GM19025 (cell line): ENCODE data around the gene SLC12A7.

Experiments
- ATAC-seq: cut with Tn5 transposase; IDR thresholded peaks from one replicate; pipeline ENCODE4 v1.9.1; 2021; ENCODE audit warnings: mild to moderate bottlenecking, low read depth, moderate library complexity; ENCODE audit not compliant: unreplicated experiment

SLC12A7 gene

DNA sequence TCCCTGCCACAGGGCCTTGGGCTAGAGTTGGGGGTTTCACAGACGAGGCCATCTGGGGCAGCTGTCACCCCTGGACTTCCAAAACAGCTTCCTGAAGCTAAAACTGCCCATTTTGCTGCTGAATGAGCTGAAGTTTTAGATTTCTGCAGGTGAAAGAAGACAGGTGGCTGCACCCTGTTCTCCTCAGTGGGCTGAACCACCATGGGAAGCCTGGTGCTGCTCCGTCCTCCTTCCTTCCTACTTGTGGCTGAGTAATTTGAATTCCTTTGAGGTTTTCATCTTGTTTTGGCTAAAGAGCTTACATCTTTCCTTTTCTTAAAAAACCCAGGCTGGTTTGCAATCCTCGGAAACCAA, 97.9 kb downstream of the SLC12A7 start:
- ATAC-seq = no peak

DNA sequence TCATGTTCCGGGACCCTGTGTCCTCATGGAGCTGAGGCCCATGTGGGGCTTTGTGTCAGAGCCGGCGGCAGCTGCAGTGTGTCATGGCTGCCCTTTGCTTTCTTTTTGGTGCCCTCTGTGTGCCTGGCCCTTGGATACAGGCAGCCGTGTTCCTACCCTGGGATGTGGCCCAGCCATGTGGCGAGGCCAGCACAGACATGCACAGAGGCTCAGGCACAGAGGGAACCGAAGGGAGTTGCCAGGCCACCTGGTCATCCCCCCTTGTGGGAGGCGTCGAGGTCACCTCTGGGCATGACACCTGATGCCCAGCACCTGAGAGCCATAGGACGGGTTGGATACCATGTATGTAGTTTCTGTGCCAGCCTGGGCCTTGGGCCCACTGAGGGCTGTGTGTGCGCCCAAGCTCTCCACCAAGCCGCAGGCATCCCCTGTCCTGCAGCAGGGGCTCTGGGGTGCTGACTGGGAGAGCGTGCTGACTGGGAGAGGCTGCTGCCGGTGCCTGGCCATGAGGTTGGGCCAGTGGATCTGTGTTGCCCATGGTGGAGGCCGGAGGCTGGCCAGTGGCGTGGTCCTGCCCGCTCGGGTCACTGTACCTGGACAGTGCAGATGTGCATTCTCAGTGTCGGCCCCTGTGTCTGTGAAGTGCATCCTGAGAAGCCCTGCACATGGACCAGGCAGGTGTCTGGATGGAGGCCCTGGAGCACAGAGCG, 98.5 kb downstream of the SLC12A7 start:
- ATAC-seq = no peak

DNA sequence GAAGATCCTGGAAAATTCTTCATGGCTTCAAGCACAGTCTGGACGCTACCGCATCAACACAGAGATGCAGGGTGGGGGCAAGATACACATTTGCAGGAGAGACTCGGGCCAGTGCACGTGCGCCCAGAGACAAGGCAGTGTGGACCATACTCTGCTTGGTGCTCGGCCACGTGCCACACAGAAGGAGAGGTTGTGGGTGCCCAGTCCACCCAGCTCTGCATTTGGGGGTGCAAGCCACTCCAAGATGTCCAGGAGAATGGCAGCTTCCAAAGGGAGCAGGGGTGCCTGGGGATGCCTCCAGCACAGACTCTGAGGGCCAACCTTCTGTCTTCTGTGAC, 99.0 kb downstream of the SLC12A7 start:
- ATAC-seq = no peak

DNA sequence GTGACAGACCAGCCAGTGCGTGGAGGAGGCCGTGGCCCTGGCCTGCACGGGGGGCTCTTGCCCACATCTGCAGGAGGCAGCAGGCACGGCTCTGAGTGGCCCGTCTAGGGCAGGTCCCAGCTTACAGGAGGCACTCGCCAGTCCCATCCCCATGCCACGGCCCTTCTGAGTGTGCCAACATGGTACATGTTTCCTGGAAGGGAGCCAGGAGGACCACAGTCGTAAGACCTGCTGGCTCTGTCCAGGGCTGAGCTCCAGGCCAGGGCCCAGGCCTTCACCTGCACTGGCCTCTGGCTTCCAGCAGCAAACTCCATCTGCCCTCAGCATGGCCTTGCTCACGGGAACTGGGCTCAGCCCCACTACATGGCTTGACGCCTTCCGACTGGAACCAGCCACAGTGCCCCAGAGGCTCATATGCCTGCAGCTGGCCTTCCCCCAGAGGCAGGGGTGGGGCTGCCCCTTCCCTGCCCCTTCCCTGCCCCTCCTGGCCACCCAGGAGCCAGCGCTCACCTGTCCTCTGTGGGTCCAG, 99.5 kb downstream of the SLC12A7 start:
- no peak for ATAC-seq

DNA sequence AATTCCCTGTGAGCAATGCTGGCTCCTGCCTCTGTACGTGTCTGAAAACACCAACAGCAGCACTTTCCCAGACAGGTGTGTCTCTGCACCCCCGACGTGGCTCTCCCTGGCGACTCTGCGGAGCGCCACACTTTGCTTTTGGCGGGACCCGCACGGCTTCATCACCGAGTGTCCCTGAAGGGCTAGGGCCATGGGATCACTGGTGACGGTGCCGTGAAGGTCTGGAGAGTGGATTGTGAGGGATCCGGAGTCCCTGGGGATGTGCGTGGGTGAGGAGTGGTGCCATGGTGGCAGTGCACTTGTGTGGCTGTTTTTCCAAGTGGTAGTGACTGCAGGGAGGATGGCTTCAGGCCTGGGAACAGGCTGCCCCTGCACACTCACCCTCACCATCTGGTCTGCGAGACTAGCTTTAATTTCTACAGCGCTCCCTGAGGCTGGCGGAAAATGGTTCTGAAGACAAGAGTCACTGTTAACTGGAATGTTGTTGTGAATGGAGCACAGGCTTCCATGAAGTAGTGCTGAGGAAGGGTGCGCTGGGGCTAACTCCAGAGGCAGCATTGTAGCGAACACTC, 100.0 kb downstream of the SLC12A7 start:
- no peak for ATAC-seq

DNA sequence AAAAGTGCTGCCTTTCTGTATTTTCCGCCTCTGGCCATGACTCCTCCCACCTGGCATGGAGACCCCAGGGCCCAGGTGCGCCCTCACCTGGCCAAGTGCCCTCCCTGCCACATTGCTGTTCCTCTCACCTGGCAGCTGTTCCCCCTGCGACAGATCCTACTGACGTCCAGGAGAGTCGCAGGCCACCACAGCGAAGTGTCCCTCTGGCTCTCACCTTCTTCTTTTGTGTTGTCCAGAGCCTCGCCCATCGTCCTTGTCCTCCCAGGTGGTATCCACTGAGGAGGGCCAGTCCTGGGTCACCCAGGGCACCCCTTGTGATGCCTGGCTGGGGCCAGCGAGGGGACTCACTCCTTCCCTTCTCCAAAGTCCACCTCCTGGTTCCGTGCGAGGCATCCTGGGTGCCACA, 100.6 kb downstream of the SLC12A7 start:
- no peak for ATAC-seq

DNA sequence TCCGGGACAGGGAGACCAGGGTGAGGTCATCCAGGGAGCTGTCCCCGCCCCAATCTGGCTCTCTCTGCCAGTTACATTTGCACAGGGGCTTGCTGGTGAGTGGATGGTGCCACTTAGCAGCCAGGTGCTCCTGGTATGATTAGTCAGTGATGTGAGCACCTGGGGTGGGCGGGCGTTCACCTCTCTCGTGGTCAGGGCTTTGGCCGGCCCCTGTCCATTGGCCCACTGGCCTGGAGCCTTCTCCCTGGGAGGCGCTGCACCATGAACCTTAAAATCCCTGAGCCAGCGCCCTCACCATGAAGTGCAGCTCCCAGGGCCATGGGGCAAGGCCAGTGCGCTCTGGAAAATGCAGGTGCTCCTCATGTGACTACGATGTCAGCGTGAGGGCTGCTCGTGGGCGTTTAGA, 101.2 kb downstream of the SLC12A7 start:
- ATAC-seq = no peak

DNA sequence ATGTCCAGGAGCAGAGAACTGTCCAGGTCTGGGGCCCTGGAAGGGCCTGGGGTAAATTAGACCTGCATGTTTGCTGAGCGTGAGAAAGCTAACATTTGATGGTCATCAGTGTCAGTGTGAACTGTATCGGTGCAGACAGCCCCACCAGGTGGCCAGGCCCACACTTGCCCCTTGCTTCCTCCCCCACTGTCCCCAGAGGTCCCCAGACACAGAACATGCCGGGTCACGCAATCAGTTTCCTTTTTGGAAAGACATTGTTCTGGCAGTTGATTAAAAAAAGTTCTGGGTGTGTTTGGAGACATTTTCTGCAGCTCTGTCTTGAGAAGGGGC, 101.7 kb downstream of the SLC12A7 start:
- no peak for ATAC-seq

DNA sequence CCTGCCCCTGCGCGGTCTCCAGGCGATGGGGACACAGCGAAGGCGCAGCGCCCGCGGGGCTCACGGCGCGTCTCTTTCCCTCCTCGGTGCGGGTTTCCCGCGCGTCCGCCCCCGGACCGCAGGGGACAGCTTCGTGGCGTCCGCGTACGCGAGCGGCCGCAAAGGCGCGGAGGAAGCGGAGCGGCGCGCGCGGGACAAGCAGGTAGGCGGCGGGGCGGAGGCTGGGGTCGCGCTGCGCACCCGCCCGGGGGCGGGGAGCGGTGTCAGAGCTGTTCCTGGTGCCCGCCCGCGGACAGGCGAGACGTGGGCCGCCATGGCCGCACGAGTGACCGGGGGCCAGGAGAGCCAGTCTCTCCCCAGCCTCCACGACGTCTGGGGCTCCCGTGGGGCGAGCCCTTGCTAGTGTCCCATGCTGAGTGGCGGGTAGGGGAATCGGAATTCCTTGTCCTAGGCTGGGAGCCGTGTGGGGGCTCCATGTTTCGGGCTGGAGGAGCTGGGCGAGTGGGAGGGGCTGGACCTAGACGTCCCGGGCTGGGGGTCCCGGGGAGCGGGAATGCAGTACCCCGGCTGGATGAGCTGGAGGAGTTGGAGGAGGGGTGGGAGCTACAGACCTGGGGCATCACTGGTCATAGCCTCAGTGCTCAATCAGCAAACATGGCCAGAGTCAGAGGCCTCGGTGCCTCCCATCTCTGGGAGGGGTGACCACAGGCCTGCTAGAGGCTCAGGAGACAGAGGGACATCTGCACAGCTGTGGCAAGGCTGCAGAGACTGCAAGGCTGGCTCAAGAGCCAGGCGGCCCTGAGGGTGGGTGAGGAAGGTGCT, 102.3 kb downstream of the SLC12A7 start:
- ATAC-seq = no peak

DNA sequence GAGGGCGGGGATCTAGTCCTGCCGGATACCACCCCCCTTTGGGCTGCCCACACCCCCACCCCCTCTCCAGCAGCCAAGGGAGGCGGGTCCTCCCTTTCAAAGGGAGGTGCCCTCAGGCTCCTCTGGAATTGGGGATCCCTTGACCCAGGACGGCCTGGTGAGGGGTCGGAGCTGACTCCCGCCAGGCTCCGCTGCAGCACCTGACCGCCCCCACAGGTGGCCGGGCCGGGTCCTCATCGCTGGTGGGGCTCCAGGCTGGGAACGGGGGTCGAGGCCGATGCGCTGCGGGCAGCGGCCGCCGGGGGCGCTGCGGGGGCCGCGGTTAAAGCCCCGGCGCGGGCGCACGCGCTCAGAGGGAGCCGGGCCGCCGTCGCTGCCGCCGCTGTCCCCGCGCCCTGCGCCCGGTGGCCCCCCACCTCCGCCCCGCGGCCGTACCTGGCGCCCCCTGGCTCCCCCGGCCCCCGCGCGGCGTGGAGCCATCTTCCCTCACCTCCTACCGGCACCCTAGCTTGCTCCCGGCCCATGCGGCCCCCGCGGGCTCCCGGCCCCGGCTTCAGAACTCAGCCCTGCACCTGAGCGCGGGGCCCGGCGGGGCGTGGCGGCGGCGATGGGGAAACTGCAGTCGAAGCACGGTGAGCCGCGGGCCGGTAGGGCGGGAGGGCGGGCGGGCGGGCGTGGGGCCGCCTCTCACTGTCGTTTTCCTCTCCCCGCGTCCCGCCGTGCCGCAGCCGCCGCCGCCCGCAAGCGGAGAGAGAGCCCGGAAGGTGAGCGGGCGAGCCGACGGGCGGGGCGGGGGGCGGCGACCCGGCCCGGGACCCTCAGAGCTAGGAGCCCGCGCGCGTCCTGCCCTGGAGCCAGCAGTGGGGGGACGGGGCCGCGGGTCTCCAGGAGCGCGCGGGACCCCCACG, 103.2 kb downstream of the SLC12A7 start, which contains the start of gene NKD2:
NKD2 (plus strand) TSS at position 352 of the 908 bp plus-strand sequence; CDS start at position 608, 256 bp downstream.
- no peak for ATAC-seq

DNA sequence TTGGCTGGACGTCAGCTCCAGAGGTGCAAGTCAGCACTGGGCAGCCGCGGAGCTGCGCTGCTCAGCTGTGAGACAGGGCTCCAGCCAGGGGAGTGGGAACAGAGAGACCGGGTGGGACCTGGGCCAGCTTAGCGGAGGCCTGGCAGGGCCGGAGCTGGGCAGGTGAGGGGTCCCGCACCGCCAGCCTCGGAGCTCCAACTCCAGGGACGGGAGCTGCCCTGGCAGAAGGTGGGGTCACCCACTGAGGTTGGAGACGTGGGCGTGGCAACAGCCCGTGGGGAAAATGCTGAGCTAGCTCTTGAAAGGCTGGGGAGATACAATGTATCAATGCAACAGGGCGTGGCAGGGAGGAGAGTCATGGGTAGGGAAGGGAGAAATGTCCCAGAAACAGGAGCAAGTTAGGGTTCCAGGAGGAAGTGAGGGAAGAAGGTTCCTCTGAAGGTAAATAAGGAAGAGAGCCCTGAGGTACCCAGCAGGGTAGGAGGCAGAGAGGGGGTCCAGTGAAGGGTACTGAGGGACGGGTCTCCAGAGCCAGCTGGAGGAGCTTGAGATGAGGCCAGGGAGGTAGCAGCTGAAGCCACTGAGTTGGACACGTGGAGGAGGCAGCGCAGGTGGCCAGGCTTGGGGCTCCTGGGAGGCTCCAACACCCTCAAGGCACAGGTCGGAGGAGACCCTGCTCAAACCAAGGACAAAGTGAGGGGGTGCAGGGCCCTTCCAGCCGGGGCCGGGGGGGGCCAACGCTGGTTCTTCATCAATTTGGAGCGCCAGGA, 104.0 kb downstream of the SLC12A7 start:
- no peak for ATAC-seq

DNA sequence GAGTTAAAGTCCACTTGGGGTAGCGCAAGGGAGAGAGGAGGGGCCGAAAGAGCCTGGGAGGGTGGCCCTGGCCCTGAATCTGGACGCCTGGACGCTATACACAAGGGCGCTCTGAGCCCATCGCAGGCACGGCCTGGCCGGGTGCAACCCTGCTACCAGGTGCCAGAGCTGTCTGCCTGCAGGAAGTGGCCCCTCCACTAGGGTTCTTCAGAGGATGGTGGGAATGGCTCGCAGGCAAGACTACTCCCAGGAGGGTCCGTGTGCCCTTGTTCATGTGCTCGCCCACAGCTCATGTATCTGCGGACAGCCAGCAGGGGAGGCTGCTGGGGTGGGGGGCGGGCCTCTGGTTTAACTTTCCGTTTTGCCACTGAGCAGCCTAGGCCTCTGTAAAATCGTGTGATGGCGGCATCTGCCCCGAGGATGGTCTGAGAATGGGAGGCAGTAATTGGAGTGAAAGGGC, 104.6 kb downstream of the SLC12A7 start:
- ATAC-seq = no peak

DNA sequence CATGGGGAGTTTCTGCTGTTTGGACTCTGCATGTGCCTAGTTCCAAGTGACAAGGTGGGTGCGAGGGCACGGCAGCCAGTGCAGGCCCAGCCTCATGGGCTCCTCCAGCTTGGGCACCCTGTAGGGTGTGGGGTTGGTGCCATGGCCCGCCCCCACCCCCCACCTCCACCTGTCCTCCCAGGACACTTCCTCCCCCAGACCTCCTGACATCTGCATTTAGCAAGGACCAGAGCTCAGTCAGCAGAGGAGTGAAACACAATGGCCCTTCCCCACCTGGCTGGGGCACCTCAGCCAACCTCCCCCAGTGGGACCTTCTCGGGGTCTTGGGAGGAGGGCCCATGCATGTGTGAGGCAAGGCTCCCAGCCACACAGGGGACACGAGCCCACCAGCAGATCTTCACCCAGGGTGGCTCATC, 105.2 kb downstream of the SLC12A7 start:
- ATAC-seq = no peak

DNA sequence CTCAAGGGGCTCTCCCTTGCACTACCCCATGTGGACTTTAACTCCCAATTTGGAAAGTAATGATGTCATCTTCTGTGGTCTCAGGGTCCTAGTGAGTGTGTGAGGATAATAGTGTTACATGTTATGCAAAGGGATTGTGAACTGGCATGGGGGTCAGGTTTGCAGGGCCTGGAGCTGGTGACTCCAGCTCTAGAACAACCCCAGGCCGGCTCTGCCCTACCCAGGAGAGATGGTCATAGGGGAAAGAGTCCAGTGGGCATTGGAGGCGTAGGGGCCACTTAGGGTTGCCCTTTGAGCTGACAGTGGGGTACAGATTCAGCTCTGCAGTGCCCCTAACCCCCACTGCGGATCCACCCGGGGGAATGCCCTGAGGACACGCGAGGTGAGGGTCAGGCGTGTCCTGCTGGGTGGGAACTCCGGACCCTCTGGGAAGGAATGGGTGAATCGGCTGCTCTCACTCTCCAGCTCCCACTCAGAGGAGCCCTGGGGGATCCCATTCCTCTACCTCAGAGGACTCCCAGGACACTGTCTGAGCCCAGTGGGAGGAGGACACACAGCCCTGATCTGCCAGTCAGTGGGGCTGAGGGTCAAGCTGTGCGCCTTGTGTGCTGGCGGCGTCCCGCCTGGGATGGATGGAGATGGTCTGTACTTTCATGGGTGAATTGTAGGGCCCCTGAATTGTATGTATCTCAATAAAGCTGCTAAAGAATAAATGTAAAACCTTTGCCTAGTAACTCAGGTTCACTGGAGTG, 105.8 kb downstream of the SLC12A7 start:
- ATAC-seq = no peak

DNA sequence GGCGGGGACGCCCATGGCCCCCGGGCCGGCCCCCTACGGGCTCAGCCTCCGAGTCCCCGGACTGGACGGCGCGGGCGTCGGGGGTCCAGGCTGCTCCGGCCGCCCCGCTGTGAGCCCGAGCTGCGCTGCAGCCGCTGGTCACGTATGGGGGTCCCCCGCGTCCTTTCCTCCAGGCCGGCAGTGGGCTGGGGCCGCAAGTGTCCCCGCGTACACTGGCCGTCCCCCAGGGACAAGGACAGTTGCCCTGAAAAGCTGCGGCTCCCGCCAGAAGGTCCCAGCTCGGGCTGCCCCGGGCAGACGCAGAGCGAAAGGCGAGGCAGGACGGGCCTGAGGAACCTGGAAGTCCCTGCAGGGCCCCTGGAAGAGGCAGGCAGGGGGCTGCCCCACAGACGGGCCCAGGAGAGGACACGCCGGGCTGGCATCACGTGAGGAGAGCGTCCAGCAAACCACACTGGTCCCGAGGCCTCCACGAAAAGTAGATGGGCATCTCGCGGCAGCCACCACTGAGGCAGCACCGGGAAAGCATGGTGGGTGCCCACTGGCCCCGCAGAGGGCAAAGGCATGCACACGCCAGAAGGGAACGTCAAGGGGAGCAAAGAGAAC, 106.5 kb downstream of the SLC12A7 start:
- ATAC-seq = no peak

DNA sequence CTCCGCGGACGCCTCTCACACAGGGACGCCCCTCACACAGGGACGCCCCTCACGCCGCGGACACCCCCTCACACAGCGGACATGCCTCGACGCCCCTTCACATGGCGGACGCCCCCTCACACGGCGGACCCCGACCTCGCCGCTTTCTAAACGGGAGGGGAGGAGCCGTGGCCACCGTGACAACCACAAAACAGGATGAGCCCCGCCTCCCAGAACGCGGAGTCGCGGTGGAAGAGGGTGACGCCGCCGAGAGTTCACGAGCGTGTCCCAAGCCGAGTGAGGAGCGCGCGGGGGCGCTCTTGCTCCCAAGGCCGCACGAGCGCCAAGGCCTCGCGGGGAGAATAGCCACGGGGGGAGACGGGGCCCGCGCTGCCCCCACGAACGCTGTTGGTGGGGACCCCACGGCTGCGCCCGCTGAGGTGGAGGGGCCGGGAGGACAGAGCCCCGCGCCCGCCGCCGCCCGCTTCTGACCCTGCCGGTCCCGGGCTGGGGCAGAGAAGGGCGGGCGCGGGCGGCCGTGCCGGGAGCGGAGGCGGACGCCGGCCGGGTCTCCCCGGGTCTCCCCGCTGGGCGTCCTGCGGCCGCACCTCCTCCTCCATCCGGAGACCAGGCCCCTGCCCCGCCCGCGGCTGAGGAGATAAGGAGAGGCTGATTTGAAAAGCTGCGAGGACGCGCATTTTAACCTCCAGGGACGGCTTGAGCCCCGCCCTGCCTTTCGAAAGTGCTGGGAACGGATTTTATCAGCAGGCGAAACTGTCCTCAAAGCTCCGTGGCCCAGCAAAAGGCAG, 107.2 kb downstream of the SLC12A7 start:
- no peak for ATAC-seq

DNA sequence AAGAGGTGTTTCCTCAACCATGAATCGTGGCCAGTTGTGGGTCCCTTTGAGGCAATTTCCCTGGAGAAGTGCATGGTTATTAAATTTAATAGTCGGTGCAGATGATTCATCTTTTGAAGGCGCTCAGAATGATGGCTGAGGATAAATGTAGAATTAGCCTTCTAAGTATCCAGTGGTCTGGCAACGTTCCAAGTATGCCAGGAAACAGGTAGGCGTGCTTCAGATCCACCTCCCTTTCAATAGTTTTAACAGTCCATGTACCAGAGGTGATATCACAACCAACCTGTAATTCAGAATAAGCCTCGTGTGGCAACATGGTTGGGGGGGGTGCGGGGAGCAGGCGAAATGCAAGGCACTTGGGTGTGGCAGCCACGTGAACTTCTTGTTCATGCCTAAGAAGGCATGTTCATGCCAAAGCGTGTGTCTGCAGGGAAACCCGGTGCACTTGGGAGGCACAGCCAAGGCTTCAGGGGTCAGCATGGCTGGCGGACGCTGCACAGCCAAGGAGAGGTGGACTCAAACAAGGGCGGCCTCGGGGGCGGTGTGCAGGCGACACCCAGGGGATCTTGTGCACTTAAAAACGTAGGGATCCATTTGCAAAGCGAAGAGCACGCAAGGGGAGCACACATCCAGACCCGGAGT, 108.4 kb downstream of the SLC12A7 start:
- ATAC-seq = no peak
